K562 (cell line): ENCODE results near the gene LRRC39. TPM values are rescaled to one million over a fixed set of nuclear protein-coding genes. Genes with fewer than 3 reads are reported as not detected.

ENCODE experiments used
- ATAC-seq: fragments of 200-7000 bp; cut with Tn5 transposase; 3 replicates; pipeline ENCODE4 v1.9.1; 2020; ENCODE audit warnings: moderate library complexity
- BruUV-seq: library from RNA; stranded (reverse); fragments of 400-500 nt; replicated peaks from 2 replicates; lab custom pipeline; 2021; lab: Mats Ljungman, UMichigan
- CTCF ChIA-PET: fragments of 300-600 bp; formaldehyde crosslinking; extraction: SDS; loops from one replicate; lab custom pipeline; 2021; ENCODE audit warnings: low intra/inter-chr PET ratio; lab: Yijun Ruan, JAX
- POLR2A ChIA-PET: fragments of 300-600, 350-650 bp; sonication (Branson Sonifier 250); formaldehyde crosslinking; extraction: SDS; loops from one replicate; lab custom pipeline; 2021; ENCODE audit warnings: antibody characterized with exemption, inconsistent platforms; lab: Yijun Ruan, JAX
- DNase-seq, 4 experiments: peaks; one replicate each; pipeline versions ENCODE4 v3.0.0 to v3.0.0-alpha.2; 2011 to 2018; ENCODE audit warnings: low spot score in 3 of 4, mixed read lengths in 3 of 4; ENCODE audit errors: extremely low read depth in 1 of 4
- FAIRE-seq: peaks from 2 replicates; lab custom pipeline; 2011; peaks lifted over from hg19 to GRCh38; lab: Jason Lieb, UNC
- H2AFZ ChIP-seq: 2 replicates; pipeline ENCODE4 v1.6.0; 2011; ENCODE audit warnings: low read depth, low read length, control low read depth, inconsistent platforms
- H3K27ac ChIP-seq: fragments of 200-600 bp; 3 replicates; pipeline ENCODE4 v1.8.0; 2011; ENCODE audit warnings: low read depth, mild to moderate bottlenecking, control low read depth, inconsistent platforms, low read length, moderate library complexity, mixed read lengths; ENCODE audit errors: extremely low read depth
- H3K27me3 ChIP-seq, 2 experiments: fragments of 300-600 bp in 1 of 2; 2 replicates in 1 of 2; 3 replicates in 1 of 2; pipeline versions ENCODE4 v1.6.0 to v1.8.0; 2011; ENCODE audit warnings: inconsistent platforms in 2 of 2, low read length in 2 of 2, mild to moderate bottlenecking in 1 of 2, mixed read lengths in 1 of 2, moderate library complexity in 1 of 2; ENCODE audit not compliant: control insufficient read depth in 2 of 2, insufficient read depth in 2 of 2
- H3K36me3 ChIP-seq: fragments of 300-600 bp; 3 replicates; pipeline ENCODE4 v1.8.0; 2011; ENCODE audit warnings: mild to moderate bottlenecking, low read length, inconsistent platforms; ENCODE audit not compliant: control insufficient read depth, insufficient read depth
- H3K4me1 ChIP-seq, 2 experiments: fragments of 200-600 bp in 1 of 2; replicated peaks in 1 of 2; 2 replicates in 1 of 2; 3 replicates in 1 of 2; pipeline versions ENCODE4 v1.5.1 to v1.8.0; 2011; ENCODE audit warnings: inconsistent platforms in 2 of 2, low read length in 2 of 2, mild to moderate bottlenecking in 1 of 2, mixed read lengths in 1 of 2, moderate library complexity in 1 of 2; ENCODE audit not compliant: control insufficient read depth in 2 of 2, insufficient read depth in 2 of 2
- H3K4me2 ChIP-seq: 2 replicates; pipeline ENCODE4 v1.6.1; 2011; ENCODE audit warnings: low read length, control low read depth, inconsistent platforms, mixed read lengths; ENCODE audit not compliant: insufficient read depth
- H3K4me3 ChIP-seq: fragments of 200-600 bp; sonication (generic), shearing (Covaris generic); 2 replicates; pipeline ENCODE4 v1.5.1; 2016; ENCODE audit warnings: control low read depth, inconsistent platforms
- H3K79me2 ChIP-seq: fragments of 200-600 bp; 3 replicates; pipeline ENCODE4 v1.8.0; 2011; ENCODE audit warnings: low read length, inconsistent platforms; ENCODE audit not compliant: control insufficient read depth, insufficient read depth
- H3K9ac ChIP-seq, 2 experiments: 2 replicates each; pipeline versions ENCODE4 v1.6.0 to v1.6.1; 2011; ENCODE audit warnings: low read depth in 2 of 2, low read length in 2 of 2, control low read depth in 1 of 2, inconsistent platforms in 1 of 2, mild to moderate bottlenecking in 1 of 2, mixed read lengths in 1 of 2; ENCODE audit not compliant: insufficient read depth in 1 of 2
- H3K9me1 ChIP-seq: one replicate; pipeline ENCODE4 v1.6.0; 2011; ENCODE audit warnings: inconsistent platforms, mild to moderate bottlenecking, low read length, moderate library complexity; ENCODE audit not compliant: control insufficient read depth, insufficient read depth
- H3K9me3 ChIP-seq: replicated peaks from 2 replicates; pipeline ENCODE4 v1.5.1; 2011; ENCODE audit warnings: low read depth, low read length, inconsistent platforms; ENCODE audit not compliant: control insufficient read depth, insufficient read depth
- H4K20me1 ChIP-seq: replicated peaks from 2 replicates; pipeline ENCODE4 v1.6.1; 2011; ENCODE audit warnings: low read length, inconsistent platforms, mixed read lengths; ENCODE audit not compliant: control insufficient read depth, insufficient read depth
- ARID3A ChIP-seq: IDR thresholded peaks from 2 replicates; pipeline ENCODE4 v1.6.1; 2012; ENCODE audit warnings: low read depth, low read length, improper control_type of control experiment, borderline replicate concordance
- CCNT2 ChIP-seq: IDR thresholded peaks from 2 replicates; pipeline ENCODE4 v1.6.1; 2011; ENCODE audit warnings: borderline replicate concordance, low read depth, mild to moderate bottlenecking, moderate library complexity, mixed read lengths, low read length; ENCODE audit not compliant: insufficient read length; ENCODE audit errors: extremely low read depth
- CHD1 ChIP-seq: fragments of 200-600 bp; sonication (generic); IDR thresholded peaks from one replicate; pipeline ENCODE4 v1.6.1; 2012; ENCODE audit warnings: mild to moderate bottlenecking, moderate library complexity, low read length, inconsistent platforms
- CREBBP ChIP-seq: IDR thresholded peaks from one replicate; pipeline ENCODE4 v1.6.1; 2012; ENCODE audit warnings: low read depth, mild to moderate bottlenecking, control low read depth, inconsistent platforms, low read length
- E2F8 ChIP-seq: fragments of 450-650 bp; IDR thresholded peaks from 2 replicates; pipeline ENCODE4 v1.7.1; 2018; ENCODE audit warnings: mild to moderate bottlenecking, low read depth; ENCODE audit not compliant: partially characterized antibody
- GTF2B ChIP-seq: IDR thresholded peaks from 2 replicates; pipeline ENCODE4 v1.6.1; 2011; ENCODE audit not compliant: insufficient read length; ENCODE audit errors: extremely low read depth
- NFIX ChIP-seq: fragments of 250-450 bp; sonication (Bioruptor Pico); IDR thresholded peaks from 2 replicates; pipeline ENCODE4 v1.4.0; 2020; ENCODE audit warnings: low read depth, mild to moderate bottlenecking, moderate library complexity
- PML ChIP-seq: IDR thresholded peaks from 2 replicates; pipeline ENCODE4 v1.6.1; 2012; ENCODE audit warnings: low read length, inconsistent platforms
- TBL1XR1 ChIP-seq, 2 experiments: IDR thresholded peaks; 2 replicates each; pipeline ENCODE4 v1.6.1; 2012; ENCODE audit warnings: improper control_type of control experiment in 2 of 2, low read length in 2 of 2, mild to moderate bottlenecking in 1 of 2
- XRCC4 ChIP-seq: IDR thresholded peaks from one replicate; pipeline ENCODE4 v1.6.1; 2011; ENCODE audit not compliant: insufficient read depth, insufficient read length; ENCODE audit errors: extremely low read depth
- ZNF143 ChIP-seq: sonication (generic); formaldehyde crosslinking; IDR thresholded peaks from 2 replicates; pipeline ENCODE4 v1.9.0; 2022; ENCODE audit warnings: mild to moderate bottlenecking, missing genetic modification reagents
- ZNF253 ChIP-seq: fragments of 250-450 bp; sonication (Bioruptor Pico); conservative IDR thresholded peaks from 2 replicates; pipeline ENCODE4 v1.6.1; 2021; ENCODE audit warnings: mild to moderate bottlenecking
- ZNF699 ChIP-seq: fragments of 250-450 bp; sonication (Bioruptor Pico); IDR thresholded peaks from 2 replicates; pipeline ENCODE4 v1.8.0; 2021; ENCODE audit warnings: mild to moderate bottlenecking, moderate library complexity; ENCODE audit not compliant: insufficient replicate concordance
- ZNF76 ChIP-seq: fragments of 250-450 bp; sonication (Bioruptor Pico); IDR thresholded peaks from 2 replicates; pipeline ENCODE4 v1.4.0; 2020; ENCODE audit warnings: mild to moderate bottlenecking, moderate library complexity, borderline replicate concordance
- ZNF785 ChIP-seq: fragments of 250-450 bp; sonication (Bioruptor Pico); IDR thresholded peaks from 2 replicates; pipeline ENCODE4 v1.4.0; 2020; ENCODE audit warnings: mild to moderate bottlenecking
- WGBS: fragments of 100-300 bp; shearing (Covaris generic); methylation state at CpG from one replicate; pipeline ENCODE4 v1.1.6; 2016; ENCODE audit warnings: low coverage, mixed read lengths; ENCODE audit not compliant: insufficient coverage; ENCODE audit errors: missing lambda C conversion rate; 5-methylcytosine and 5-hydroxymethylcytosine counted together
- in situ Hi-C: fragments of 300-500 bp; cut with MboI; formaldehyde crosslinking; loops from 4 replicates; pipeline ENCODE4 v1.15.0; 2018; ENCODE audit warnings: inconsistent platforms, mixed read lengths
- intact Hi-C: fragments of 100-400 bp; cut with micrococcal nuclease; formaldehyde crosslinking; loops from 2 replicates; pipeline ENCODE4 v1.14.2; 2022
- polyA plus RNA-seq, 8 experiments: library from polyadenylated mRNA; depleted of rRNA in 4 of 8; stranded (reverse) in 5 of 8; unstranded in 3 of 8; fragments of >200 nt; fragmentation: Nextera tagmentation in 2 of 8; fragmentation: Illumina TruSeq in 1 of 8; extraction: Ambion mirVana in 2 of 8; extraction: Trizol in 1 of 8; gene quantifications; 2 replicates each; pipeline versions ENCODE4 v1.2.1 to v1.2.3, GENCODE V29; 2011 to 2014; ENCODE audit warnings: inconsistent platforms in 1 of 8, missing spikeins in 1 of 8
- total RNA-seq, 7 experiments: library from RNA; depleted of rRNA in 6 of 7; stranded (reverse); fragments of >200 nt in 6 of 7; fragmentation: Illumina TruSeq in 2 of 7; extraction: Trizol in 2 of 7; gene quantifications; 2 replicates each; pipeline versions ENCODE4 v1.2.1 to v1.2.3, GENCODE V29; 2011 to 2021; ENCODE audit warnings: low replicate concordance in 1 of 7
- TF ChIP-seq, protein P1 (sequence below): IDR thresholded peaks from 2 replicates; pipeline ENCODE4 v1.6.1; 2016; ENCODE audit warnings: missing genetic modification characterization, missing compliant biosample characterization

LRRC39 gene
- total and polyA plus RNA-seq, 9 of the 15 experiments (the other 6 are each of a cell fraction or from before 2014, with no cell fraction given), result 1.00 to 3.1 (median 1.3) TPM

GRCh38 chr1:100213141-100213540 is 35.1 kb upstream of the LRRC39 start (continued):
- TF ChIP-seq ARID3A, result no peak
- no peak for TF ChIP-seq NFIX
- no peak for TF ChIP-seq PML
- TF ChIP-seq GTF2B, result no peak
- TF ChIP-seq TBL1XR1 (IDR thresholded peaks at IDR 0.05; ENCODE audit: low read length in 2 of 2), result no peak
- TF ChIP-seq CHD1, result no peak
- no peak for TF ChIP-seq ZNF785 (CRISPR knock-in tag)

DNA sequence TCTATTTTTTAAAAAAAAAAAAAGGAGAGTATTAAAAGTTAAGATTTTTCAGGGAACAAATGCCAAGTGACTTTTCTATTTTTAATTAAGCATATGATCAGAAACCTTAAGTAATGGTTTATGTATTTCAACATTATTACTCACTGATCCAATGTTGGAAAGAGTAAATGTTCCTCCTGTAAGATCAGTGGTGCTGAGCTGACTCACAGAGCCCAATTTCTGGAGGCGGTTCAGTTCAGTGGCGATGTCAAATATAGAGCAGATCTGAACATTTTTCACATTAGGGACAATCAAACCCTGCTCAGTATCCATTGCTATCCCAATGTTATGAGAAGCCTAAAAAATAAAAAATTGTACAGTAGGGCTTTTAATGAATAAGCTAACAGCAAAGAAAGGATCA is 28.2 kb upstream of the LRRC39 start:
- H3K4me2 ChIP-seq, result no peak overlapping the region
- no peak overlapping the region for H3K4me3 ChIP-seq
- no peaks in the 10 kb centered on the region for H4K20me1 ChIP-seq
- POLR2A ChIA-PET, result no interaction called here
- H3K9me3 ChIP-seq, result no peaks in the 10 kb centered on the region
- no peaks in the 10 kb centered on the region for H3K4me1 ChIP-seq
- in situ Hi-C loops (no loop called here), intact Hi-C loops (no loop called here)
- no peak overlapping the region for H2AFZ ChIP-seq
- BruUV-seq, result no TSS peak
- H3K36me3 ChIP-seq, result peaks cover 38% of the 10 kb centered on the region
- ATAC-seq, result no peak
- H3K27ac ChIP-seq, result no peak overlapping the region
- no peak overlapping the region for H3K9ac ChIP-seq
- no peaks in the 10 kb centered on the region for H3K27me3 ChIP-seq
- H3K9me1 ChIP-seq, result no peaks in the 10 kb centered on the region
- H3K79me2 ChIP-seq, result no peaks in the 10 kb centered on the region
- FAIRE-seq, result no peak
- DNase-seq, result no peak
- 98% methylated on average over 2 of the region's 2 CpGs for WGBS
- CTCF ChIA-PET, result no interaction called here
- TF ChIP-seq ZNF253 (CRISPR knock-in tag) (no peak), CCNT2 (no peak), ZNF699 (no peak), ZNF143 (no peak), E2F8 (no peak), CREBBP (no peak), XRCC4 (no peak), ZNF76 (CRISPR knock-in tag) (no peak)
- TF ChIP-seq, protein P1, sequence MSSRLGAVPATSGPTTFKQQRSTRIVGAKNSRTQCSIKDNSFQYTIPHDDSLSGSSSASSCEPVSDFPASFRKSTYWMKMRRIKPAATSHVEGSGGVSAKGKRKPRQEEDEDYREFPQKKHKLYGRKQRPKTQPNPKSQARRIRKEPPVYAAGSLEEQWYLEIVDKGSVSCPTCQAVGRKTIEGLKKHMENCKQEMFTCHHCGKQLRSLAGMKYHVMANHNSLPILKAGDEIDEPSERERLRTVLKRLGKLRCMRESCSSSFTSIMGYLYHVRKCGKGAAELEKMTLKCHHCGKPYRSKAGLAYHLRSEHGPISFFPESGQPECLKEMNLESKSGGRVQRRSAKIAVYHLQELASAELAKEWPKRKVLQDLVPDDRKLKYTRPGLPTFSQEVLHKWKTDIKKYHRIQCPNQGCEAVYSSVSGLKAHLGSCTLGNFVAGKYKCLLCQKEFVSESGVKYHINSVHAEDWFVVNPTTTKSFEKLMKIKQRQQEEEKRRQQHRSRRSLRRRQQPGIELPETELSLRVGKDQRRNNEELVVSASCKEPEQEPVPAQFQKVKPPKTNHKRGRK, result no peak
